Loucy (cell line): ENCODE measurements around the gene SND1.

Source experiments
- EZH2phosphoT487 ChIP-seq: fragments of 200-600 bp; IDR thresholded peaks from 2 replicates; pipeline ENCODE4 v1.6.1; 2018; ENCODE audit warnings: antibody characterized with exemption, mild to moderate bottlenecking, moderate library complexity, borderline replicate concordance
- TF ChIP-seq, protein P1 (sequence below): fragments of 200-600 bp; sonication (generic); conservative IDR thresholded peaks from 2 replicates; pipeline ENCODE4 v1.5.1; 2014; ENCODE audit warnings: mild to moderate bottlenecking, antibody characterized with exemption, low read length

DNA sequence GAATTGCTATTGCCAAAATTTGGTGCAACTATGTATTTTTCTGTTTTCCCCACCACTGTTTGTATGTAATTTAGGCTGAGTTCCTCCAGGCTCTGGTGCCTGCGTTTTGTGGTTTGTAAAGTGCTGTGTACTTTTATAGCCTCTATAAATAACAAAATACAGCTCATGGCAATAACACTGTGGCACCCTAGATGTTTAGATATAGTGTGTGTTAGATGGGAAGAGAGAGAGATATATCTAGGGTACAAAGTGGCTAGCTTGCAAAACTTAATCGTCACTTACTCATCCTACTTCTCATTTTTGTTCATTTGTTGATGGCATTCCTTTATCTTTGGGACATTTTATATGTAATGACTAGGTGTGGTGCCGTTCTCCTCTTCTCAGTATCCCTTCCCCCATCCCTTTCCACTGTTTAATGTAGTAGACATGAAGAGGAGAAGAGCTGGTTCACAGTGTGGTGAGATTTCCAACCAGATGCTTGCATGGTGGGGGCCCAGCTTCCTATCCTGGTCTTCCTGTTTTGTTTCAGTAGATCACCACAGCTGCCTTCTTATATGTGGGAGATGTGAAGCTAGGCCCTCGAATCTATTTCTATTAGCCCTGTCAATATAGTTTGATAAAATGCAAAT, 115.0 kb downstream of the SND1 start:
- TF ChIP-seq, protein P1, sequence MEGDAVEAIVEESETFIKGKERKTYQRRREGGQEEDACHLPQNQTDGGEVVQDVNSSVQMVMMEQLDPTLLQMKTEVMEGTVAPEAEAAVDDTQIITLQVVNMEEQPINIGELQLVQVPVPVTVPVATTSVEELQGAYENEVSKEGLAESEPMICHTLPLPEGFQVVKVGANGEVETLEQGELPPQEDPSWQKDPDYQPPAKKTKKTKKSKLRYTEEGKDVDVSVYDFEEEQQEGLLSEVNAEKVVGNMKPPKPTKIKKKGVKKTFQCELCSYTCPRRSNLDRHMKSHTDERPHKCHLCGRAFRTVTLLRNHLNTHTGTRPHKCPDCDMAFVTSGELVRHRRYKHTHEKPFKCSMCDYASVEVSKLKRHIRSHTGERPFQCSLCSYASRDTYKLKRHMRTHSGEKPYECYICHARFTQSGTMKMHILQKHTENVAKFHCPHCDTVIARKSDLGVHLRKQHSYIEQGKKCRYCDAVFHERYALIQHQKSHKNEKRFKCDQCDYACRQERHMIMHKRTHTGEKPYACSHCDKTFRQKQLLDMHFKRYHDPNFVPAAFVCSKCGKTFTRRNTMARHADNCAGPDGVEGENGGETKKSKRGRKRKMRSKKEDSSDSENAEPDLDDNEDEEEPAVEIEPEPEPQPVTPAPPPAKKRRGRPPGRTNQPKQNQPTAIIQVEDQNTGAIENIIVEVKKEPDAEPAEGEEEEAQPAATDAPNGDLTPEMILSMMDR: no peak
- TF ChIP-seq EZH2phosphoT487: no peak
